Hepatocyte (in vitro differentiated cells): Measurements from ENCODE around the gene SOS1. TPM values are rescaled to one million over a fixed set of nuclear protein-coding genes. Genes with fewer than 3 reads are reported as not detected.

Source experiments
- DNase-seq: peaks from one replicate; pipeline ENCODE4 v3.0.0-alpha.2; 2016; ENCODE audit warnings: low spot score
- H2AFZ ChIP-seq: fragments of 200-600 bp; sonication (generic); 2 replicates; pipeline ENCODE4 v1.6.0; 2016; ENCODE audit warnings: antibody characterized with exemption, mild to moderate bottlenecking
- H3K27ac ChIP-seq: fragments of 200-600 bp; sonication (generic); 2 replicates; pipeline ENCODE4 v1.5.1; 2016; ENCODE audit warnings: mild to moderate bottlenecking
- H3K27me3 ChIP-seq: fragments of 200-600 bp; sonication (generic); 2 replicates; pipeline ENCODE4 v1.6.1; 2016
- H3K36me3 ChIP-seq: fragments of 200-600 bp; sonication (generic); replicated peaks from 2 replicates; pipeline ENCODE4 v1.5.1; 2016; ENCODE audit warnings: low read depth; ENCODE audit not compliant: insufficient read depth
- H3K4me1 ChIP-seq: fragments of 200-600 bp; sonication (generic); 2 replicates; pipeline ENCODE4 v1.5.1; 2016; ENCODE audit warnings: mild to moderate bottlenecking, moderate library complexity; ENCODE audit not compliant: insufficient read depth
- H3K4me2 ChIP-seq: fragments of 200-600 bp; sonication (generic); 2 replicates; pipeline ENCODE4 v1.6.0; 2016
- H3K4me3 ChIP-seq: fragments of 200-600 bp; sonication (generic); 2 replicates; pipeline ENCODE4 v1.5.1; 2016; ENCODE audit warnings: mild to moderate bottlenecking
- H3K79me2 ChIP-seq: fragments of 200-600 bp; sonication (generic); 2 replicates; pipeline ENCODE4 v1.6.0; 2017; ENCODE audit warnings: mild to moderate bottlenecking
- H3K9me2 ChIP-seq: fragments of 200-600 bp; sonication (generic); replicated peaks from 2 replicates; pipeline ENCODE4 v1.6.0; 2017; ENCODE audit warnings: mild to moderate bottlenecking; ENCODE audit not compliant: insufficient read depth
- H3K9me3 ChIP-seq: fragments of 200-600 bp; sonication (generic); 2 replicates; pipeline ENCODE4 v1.5.1; 2016; ENCODE audit warnings: low read depth, mild to moderate bottlenecking
- H4K20me1 ChIP-seq: fragments of 200-600 bp; sonication (generic); 2 replicates; pipeline ENCODE4 v1.6.0; 2016; ENCODE audit warnings: mild to moderate bottlenecking; ENCODE audit not compliant: insufficient read depth, poor library complexity, severe bottlenecking
- EZH2 ChIP-seq: fragments of 200-600 bp; sonication (generic); IDR thresholded peaks from 2 replicates; pipeline ENCODE4 v1.6.1; 2016; ENCODE audit warnings: antibody characterized with exemption, mild to moderate bottlenecking, borderline replicate concordance
- EZH2phosphoT487 ChIP-seq: fragments of 200-600 bp; sonication (generic); IDR thresholded peaks from one replicate; pipeline ENCODE4 v1.6.1; 2018; ENCODE audit warnings: antibody characterized with exemption, mild to moderate bottlenecking, low read depth, moderate library complexity; ENCODE audit not compliant: unreplicated experiment, severe bottlenecking
- WGBS: methylation state at CpG from one replicate; pipeline ENCODE4 v1.1.6; 2016; ENCODE audit warnings: low lambda C conversion rate; ENCODE audit errors: missing lambda C conversion rate; 5-methylcytosine and 5-hydroxymethylcytosine counted together
- polyA plus RNA-seq: library from polyadenylated mRNA; unstranded; fragments of >200 nt; fragmentation: Nextera tagmentation; extraction: Ambion mirVana; gene quantifications from 2 replicates; pipeline ENCODE4 v1.2.1, GENCODE V29; 2016
- total RNA-seq: library from RNA; depleted of rRNA; stranded (reverse); fragments of >200 nt; gene quantifications from 2 replicates; pipeline ENCODE4 v1.2.3, GENCODE V29; 2014
- TF ChIP-seq, protein P1 (sequence below): fragments of 200-600 bp; sonication (generic); IDR thresholded peaks from 2 replicates; pipeline ENCODE4 v1.5.1; 2016; ENCODE audit warnings: antibody characterized with exemption, mild to moderate bottlenecking; ENCODE audit not compliant: poor library complexity

The SOS1 gene
- total and polyA plus RNA-seq, 2 experiments from 2014 or later: 11.9 to 48.4 TPM

DNA sequence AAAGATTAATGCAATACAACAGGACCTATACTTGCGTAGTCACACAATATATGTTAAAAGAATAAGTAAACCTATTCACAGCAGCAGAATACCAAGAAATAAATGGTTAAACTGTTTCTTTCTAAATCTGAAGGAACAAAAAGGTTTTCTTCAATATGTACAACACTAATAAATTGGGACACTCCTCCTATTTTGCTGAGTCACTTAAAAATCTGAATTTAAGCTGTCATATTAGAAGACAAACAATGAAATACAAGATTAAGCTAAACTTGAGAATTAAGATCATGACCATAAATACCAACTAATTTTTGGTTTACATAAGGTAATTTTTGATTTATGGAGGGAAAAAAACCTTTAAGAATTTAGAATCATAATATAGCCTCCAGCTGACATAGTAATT, 138.4 kb downstream of the SOS1 start:
- no peaks in the 10 kb centered on the region for H3K9me2 ChIP-seq
- H3K79me2 ChIP-seq: no peaks in the 10 kb centered on the region
- no peak overlapping the region for H2AFZ ChIP-seq
- no peaks in the 10 kb centered on the region for H3K4me1 ChIP-seq
- H3K9me3 ChIP-seq: no peaks in the 10 kb centered on the region
- no peaks in the 10 kb centered on the region for H3K36me3 ChIP-seq
- WGBS: 100% methylated on average over 1 of the region's 1 CpG
- H3K27me3 ChIP-seq: no peaks in the 10 kb centered on the region
- TF ChIP-seq, protein P1, sequence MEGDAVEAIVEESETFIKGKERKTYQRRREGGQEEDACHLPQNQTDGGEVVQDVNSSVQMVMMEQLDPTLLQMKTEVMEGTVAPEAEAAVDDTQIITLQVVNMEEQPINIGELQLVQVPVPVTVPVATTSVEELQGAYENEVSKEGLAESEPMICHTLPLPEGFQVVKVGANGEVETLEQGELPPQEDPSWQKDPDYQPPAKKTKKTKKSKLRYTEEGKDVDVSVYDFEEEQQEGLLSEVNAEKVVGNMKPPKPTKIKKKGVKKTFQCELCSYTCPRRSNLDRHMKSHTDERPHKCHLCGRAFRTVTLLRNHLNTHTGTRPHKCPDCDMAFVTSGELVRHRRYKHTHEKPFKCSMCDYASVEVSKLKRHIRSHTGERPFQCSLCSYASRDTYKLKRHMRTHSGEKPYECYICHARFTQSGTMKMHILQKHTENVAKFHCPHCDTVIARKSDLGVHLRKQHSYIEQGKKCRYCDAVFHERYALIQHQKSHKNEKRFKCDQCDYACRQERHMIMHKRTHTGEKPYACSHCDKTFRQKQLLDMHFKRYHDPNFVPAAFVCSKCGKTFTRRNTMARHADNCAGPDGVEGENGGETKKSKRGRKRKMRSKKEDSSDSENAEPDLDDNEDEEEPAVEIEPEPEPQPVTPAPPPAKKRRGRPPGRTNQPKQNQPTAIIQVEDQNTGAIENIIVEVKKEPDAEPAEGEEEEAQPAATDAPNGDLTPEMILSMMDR: no peak
- TF ChIP-seq EZH2: no peak
- no peak for TF ChIP-seq EZH2phosphoT487
- no peaks in the 10 kb centered on the region for H4K20me1 ChIP-seq
- H3K27ac ChIP-seq: no peak overlapping the region
- H3K4me2 ChIP-seq: no peak overlapping the region
- H3K4me3 ChIP-seq: no peak overlapping the region
- no peak for DNase-seq

DNA sequence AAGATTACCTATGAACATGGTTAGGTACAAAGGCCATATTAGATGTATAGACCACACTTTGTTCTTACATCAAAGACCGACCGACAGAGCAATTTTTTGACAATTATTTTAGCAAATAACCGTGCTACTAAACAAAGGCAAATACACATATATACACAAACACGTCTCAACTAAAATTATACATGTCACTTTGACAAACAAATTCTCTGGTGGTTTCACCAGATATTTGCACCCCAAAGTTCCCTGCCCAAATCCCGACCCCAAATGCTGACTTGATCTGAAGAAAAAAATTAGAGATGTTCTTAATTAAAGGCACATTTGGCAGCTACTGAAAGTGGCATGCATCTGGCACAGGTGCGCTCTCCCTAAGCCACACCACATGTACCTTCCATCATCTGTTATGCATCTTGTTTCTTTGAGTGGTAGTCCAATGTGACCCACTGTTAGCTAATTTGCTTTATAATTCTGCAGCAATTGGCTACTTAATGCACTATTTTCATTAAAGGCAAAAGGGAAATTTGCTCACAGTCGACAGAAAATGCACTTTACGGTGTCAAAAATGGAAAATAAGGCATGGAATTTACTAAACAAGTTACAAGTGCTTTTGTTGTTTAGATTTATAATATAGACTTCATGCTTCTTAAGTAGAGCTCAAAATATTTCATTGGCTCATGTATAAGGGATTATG, 139.0 kb downstream of the SOS1 start:
- H4K20me1 ChIP-seq: no peaks in the 10 kb centered on the region
- no peaks in the 10 kb centered on the region for H3K9me2 ChIP-seq
- no peaks in the 10 kb centered on the region for H3K36me3 ChIP-seq
- H3K9me3 ChIP-seq: no peaks in the 10 kb centered on the region
- TF ChIP-seq, protein P1: no peak
- no peak for TF ChIP-seq EZH2phosphoT487
- no peak for TF ChIP-seq EZH2
- no peaks in the 10 kb centered on the region for H3K27me3 ChIP-seq
- no peak for DNase-seq
- no peak overlapping the region for H3K4me3 ChIP-seq
- H3K4me2 ChIP-seq: no peak overlapping the region
- H3K27ac ChIP-seq: no peak overlapping the region
- H2AFZ ChIP-seq: no peak overlapping the region
- H3K4me1 ChIP-seq: no peaks in the 10 kb centered on the region
- no peaks in the 10 kb centered on the region for H3K79me2 ChIP-seq
- WGBS: 87% methylated on average over 8 of the region's 8 CpGs

DNA sequence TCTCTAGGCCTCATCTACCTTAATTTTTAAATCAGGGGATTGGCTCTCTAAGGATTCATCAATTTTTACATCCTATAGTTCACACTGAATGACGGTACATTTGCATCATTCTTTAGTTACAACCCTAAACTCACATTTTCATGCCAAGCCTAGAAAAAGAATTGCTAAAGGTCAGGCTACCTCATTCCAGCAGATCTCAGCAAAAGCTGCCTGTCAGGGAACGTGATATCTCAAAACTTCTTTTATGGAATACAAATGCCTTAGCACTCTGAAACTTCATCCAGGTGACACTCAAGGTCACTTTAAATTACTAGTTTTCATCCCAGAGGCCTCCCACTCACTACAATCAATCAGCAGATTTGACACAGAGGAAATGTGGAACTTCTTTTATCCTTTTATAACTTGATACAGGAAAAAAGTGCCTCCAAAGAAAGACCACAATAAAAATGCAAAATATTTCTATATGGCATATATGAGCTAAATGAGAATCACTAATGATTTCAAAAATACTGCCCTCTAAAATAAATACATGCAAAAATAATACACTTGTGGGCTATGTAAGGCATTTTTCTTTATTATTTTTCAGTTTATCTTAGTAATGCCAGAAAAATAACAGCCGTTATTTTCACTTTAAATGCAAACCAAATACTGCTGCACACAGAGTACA, 139.7 kb downstream of the SOS1 start:
- H3K36me3 ChIP-seq: no peaks in the 10 kb centered on the region
- no peak overlapping the region for H3K4me3 ChIP-seq
- H3K9me2 ChIP-seq: no peaks in the 10 kb centered on the region
- no peaks in the 10 kb centered on the region for H4K20me1 ChIP-seq
- no peaks in the 10 kb centered on the region for H3K27me3 ChIP-seq
- TF ChIP-seq EZH2phosphoT487: no peak
- TF ChIP-seq, protein P1: no peak
- no peak for TF ChIP-seq EZH2
- DNase-seq: no peak
- no peak overlapping the region for H3K27ac ChIP-seq
- no peaks in the 10 kb centered on the region for H3K4me1 ChIP-seq
- 61% methylated on average over 3 of the region's 3 CpGs for WGBS
- H3K79me2 ChIP-seq: no peaks in the 10 kb centered on the region
- no peak overlapping the region for H3K4me2 ChIP-seq
- H2AFZ ChIP-seq: no peak overlapping the region
- no peaks in the 10 kb centered on the region for H3K9me3 ChIP-seq
